HG03520 (cell line): ENCODE measurements around the gene EBPL.
"Not testable (repeated sequence)": the region's sequence is repeated elsewhere in the genome, so short reads cannot be mapped to it uniquely, and the experiment has no call there.

Experiments
- ATAC-seq: cut with Tn5 transposase; IDR thresholded peaks from one replicate; pipeline ENCODE4 v1.9.1; 2021; ENCODE audit warnings: mild to moderate bottlenecking, moderate library complexity; ENCODE audit not compliant: unreplicated experiment

EBPL gene

GRCh38 chr13:49635599-49636433 lies 55.5 kb downstream of the EBPL start:
- ATAC-seq, result no peak

- no peak for ATAC-seq
These were observed 57.6 kb downstream of the EBPL start for GRCh38 chr13:49633710-49634109.

DNA sequence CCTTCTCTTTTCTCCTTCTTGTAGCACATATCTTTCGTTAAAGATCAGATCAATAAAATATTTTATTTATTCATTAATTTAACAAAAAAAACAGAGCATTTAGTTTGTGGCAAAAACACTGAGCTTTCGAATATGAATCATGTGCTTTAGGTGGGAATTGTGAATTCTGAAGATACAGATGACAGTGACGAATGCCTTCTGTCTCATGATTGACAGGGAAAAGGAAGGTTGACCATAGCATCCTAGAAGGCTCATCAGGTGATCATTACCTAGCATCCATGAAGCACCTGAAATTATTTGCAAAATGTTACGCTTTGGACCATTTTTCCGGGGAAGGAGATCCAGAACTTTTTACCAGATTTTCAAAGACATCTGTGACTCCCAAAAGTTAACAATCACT lies 59.1 kb downstream of the EBPL start:
- ATAC-seq, result no peak

DNA sequence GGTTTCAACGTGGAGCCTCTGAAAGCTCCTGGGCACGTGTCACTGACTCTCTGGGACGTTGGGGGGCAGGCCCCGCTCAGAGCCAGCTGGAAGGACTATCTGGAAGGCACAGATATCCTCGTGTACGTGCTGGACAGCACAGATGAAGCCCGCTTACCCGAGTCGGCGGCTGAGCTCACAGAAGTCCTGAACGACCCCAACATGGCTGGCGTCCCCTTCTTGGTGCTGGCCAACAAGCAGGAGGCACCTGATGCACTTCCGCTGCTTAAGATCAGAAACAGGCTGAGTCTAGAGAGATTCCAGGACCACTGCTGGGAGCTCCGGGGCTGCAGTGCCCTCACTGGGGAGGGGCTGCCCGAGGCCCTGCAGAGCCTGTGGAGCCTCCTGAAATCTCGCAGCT lies 60.7 kb downstream of the EBPL start:
- no peak for ATAC-seq

- ATAC-seq, result no peak
These were observed 61.3 kb downstream of the EBPL start for GRCh38 chr13:49629947-49630346.

DNA sequence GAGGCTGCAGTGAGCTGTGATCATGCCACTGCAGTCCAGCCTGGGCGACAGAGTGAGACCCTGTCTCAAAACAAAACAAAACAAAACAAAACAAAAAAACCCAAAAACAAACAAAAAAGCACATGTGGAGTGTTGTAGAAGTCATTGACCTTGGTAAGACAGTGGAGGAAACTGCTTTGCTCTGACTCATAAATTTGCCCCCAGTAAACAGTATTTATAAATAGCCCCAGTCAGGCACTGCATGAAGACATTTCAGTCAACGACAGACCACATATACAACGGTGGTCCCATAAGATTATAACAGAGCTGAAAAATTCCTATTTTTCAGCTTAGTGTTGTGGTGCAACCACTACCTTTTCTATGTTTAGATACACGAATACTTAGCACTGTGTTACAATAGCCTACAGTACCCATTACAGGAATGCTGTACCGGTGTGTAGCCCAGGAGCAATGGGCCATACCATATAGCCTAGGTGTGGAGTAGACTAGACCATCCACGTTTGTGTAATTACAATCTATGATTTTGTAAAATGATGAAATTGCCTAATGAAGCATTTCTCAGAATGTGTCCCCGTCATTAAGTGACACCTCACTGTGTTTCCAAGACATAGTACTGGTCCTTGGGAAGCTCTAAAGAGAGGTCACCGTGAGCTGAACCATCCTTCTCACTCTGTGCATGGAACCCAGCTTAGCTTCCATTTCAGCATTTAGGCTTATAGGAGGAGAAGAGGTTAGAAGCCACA lies 61.9 kb downstream of the EBPL start:
- ATAC-seq, result no peak

- ATAC-seq, result peak; percentile 94
These were observed 63.2 kb downstream of the EBPL start, which contains the start of gene ARL11 for GRCh38 chr13:49627831-49628652. TSS of gene ARL11 (plus strand) at chr13:49628507. CDS start at chr13:49630448, 1,941 bp downstream.

- no peak for ATAC-seq
These were observed 65.8 kb downstream of the EBPL start for GRCh38 chr13:49625392-49626079.

- no peak for ATAC-seq
These were observed 67.1 kb downstream of the EBPL start for GRCh38 chr13:49624229-49624628.

GRCh38 chr13:49622174-49622946 lies 68.9 kb downstream of the EBPL start:
- no peak for ATAC-seq

DNA sequence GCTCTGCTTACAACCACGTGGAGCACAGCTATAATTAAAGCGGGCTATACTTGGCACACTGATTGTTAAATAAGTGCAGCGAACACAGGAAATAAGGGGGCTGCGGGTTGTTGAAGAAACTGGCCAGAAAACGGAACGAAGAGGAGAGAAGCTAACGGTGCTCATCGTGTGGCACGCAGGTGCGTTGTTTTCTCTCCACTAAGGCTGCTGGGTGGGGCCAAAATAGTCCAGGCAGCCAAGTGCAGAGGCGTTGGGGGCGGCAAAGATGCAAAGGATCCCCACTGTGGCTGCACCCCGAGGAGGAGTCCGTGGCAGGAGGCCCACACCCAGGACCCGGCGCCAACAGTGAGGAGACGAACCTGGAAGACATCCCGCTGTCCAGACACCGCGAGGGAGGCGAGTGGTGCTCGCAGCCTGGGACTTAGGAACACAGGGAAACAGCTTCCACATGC lies 71.1 kb downstream of the EBPL start:
- no peak for ATAC-seq

DNA sequence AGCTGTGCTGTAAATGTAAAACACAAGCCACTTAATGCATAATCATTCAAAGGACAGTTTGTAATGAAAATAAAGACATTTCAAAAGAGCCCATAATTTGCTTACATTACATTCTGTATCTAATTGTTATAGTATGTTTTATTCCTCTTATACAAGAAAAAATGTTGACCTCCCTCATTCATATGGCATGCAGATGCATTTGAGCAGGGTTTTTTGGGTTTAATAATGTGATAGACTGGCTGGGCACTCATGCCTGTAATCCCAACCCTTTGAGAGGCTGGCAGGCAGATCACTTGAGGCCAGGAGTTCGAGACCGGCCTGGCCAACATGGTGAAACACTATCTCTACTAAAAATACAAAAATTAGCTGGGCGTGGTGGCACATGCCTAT lies 74.6 kb downstream of the EBPL start:
- no peak for ATAC-seq

- no peak for ATAC-seq
These were observed 75.2 kb downstream of the EBPL start for GRCh38 chr13:49615836-49616675.

DNA sequence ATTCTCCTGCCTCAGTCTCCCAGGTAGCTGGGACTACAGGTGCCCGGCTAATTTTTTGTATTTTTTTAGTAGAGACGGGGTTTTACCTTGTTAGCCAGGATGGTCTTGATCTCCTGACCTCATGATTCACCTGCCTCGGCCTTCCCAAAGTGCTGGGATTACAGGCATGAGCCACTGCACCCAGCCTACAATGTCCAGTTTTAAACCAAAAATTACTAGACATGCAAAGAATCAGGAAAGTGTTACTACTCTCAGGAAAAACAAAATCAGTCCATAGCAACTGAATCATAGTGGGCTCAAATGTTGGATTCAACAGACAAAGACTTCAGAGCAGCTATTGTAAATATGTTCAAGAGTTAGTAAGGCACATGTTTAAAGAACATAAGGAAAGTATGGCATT lies 79.2 kb downstream of the EBPL start:
- not testable (repeated sequence) for ATAC-seq
